Breast epithelium (tissue), 4 donors: ENCODE measurements around the gene IFNL3. TPM values are rescaled to one million over a fixed set of nuclear protein-coding genes. Genes with fewer than 3 reads are reported as not detected.
"Not testable (repeated sequence)": the region's sequence is repeated elsewhere in the genome, so short reads cannot be mapped to it uniquely, and the experiment has no call there.

ENCODE experiments used
- DNase-seq, 2 donors: peaks; one replicate each; pipeline ENCODE4 v3.0.0-alpha.2; 2019; ENCODE audit warnings: low spot score in 2 of 2
- H3K27ac ChIP-seq, 2 donors: fragments of 200-600 bp; sonication (generic) in 1 of 2; one replicate each; pipeline ENCODE4 v1.5.1; 2016 to 2019; ENCODE audit warnings: mild to moderate bottlenecking in 1 of 2
- H3K27me3 ChIP-seq, 2 donors: fragments of 200-600 bp; sonication (generic) in 1 of 2; one replicate each; pipeline versions ENCODE4 v1.5.1 to v1.6.0; 2017 to 2019; ENCODE audit warnings: control low read depth in 1 of 2, mild to moderate bottlenecking in 1 of 2
- H3K36me3 ChIP-seq: fragments of 200-600 bp; one replicate; pipeline ENCODE4 v1.5.1; 2019
- H3K4me1 ChIP-seq, 2 donors: fragments of 200-600 bp; sonication (generic); one replicate each; pipeline ENCODE4 v1.5.1; 2016 to 2019; ENCODE audit warnings: control low read depth in 1 of 2
- H3K4me3 ChIP-seq, 3 donors: fragments of 200-600 bp; sonication (generic); 1 replicate in 2 of 3; 2 replicates in 1 of 3; pipeline ENCODE4 v1.5.1; 2016 to 2019; ENCODE audit warnings: mild to moderate bottlenecking in 3 of 3, moderate library complexity in 2 of 3
- H3K9me3 ChIP-seq, 2 donors: fragments of 200-600 bp; sonication (generic) in 1 of 2; one replicate each; pipeline ENCODE4 v1.5.1; 2016 to 2019; ENCODE audit warnings: control low read depth in 1 of 2
- POLR2A ChIP-seq: fragments of 450-650 bp; IDR thresholded peaks from one replicate; pipeline ENCODE4 v1.6.1; 2016; ENCODE audit warnings: antibody characterized with exemption, mild to moderate bottlenecking, moderate library complexity
- POLR2AphosphoS5 ChIP-seq, 3 donors: sonication (generic); formaldehyde crosslinking; IDR thresholded peaks; one replicate each; pipeline ENCODE4 v1.6.1; 2017; ENCODE audit warnings: antibody characterized with exemption in 3 of 3
- intact Hi-C: fragments of 100-400 bp; cut with DNase I; formaldehyde crosslinking; loops from one replicate; pipeline ENCODE4 v1.15.1; 2023; ENCODE audit warnings: low total_unique reads
- total RNA-seq, 3 donors: library from RNA; depleted of rRNA; stranded (reverse); fragments of >200 nt; gene quantifications; one replicate each; pipeline ENCODE4 v1.1.0, GENCODE V29; 2016
- TF ChIP-seq, protein P1 (sequence below), 3 donors: fragments of 450-650 bp; IDR thresholded peaks; one replicate each; pipeline ENCODE4 v1.5.1; 2016 to 2017; ENCODE audit warnings: antibody characterized with exemption in 3 of 3, mild to moderate bottlenecking in 3 of 3, moderate library complexity in 3 of 3

IFNL3 gene
- total RNA-seq, 3 donors from 2014 or later: not detected

DNA sequence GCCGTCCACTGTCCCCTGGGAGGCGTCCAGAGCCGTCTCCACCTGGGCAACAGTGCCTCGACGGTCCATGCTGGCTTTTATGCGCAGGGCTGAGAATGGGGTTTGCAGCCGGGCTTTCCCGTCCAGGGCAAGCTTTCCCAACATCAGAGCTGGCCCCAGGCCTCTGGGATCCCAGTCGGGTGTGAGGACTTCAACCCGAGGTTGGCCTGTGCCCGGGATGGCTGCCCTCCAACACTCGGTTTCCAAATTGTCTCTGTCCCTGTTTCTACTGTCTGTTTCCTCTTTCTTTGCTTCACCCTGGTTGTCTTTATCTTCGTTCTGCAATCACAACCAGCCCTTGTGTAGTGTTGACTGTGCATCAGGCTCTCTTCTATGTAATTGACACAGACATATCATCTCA, 4.0 kb upstream of the IFNL3 start, which contains the start of gene IFNL4:
Gene IFNL4, minus strand, starts transcription at position 51 of the 400 bp plus-strand sequence.
- H3K27me3 ChIP-seq: peaks cover 4 to 22% of the 10 kb centered on the region in 2 donors
- TF ChIP-seq POLR2A: no peak

DNA sequence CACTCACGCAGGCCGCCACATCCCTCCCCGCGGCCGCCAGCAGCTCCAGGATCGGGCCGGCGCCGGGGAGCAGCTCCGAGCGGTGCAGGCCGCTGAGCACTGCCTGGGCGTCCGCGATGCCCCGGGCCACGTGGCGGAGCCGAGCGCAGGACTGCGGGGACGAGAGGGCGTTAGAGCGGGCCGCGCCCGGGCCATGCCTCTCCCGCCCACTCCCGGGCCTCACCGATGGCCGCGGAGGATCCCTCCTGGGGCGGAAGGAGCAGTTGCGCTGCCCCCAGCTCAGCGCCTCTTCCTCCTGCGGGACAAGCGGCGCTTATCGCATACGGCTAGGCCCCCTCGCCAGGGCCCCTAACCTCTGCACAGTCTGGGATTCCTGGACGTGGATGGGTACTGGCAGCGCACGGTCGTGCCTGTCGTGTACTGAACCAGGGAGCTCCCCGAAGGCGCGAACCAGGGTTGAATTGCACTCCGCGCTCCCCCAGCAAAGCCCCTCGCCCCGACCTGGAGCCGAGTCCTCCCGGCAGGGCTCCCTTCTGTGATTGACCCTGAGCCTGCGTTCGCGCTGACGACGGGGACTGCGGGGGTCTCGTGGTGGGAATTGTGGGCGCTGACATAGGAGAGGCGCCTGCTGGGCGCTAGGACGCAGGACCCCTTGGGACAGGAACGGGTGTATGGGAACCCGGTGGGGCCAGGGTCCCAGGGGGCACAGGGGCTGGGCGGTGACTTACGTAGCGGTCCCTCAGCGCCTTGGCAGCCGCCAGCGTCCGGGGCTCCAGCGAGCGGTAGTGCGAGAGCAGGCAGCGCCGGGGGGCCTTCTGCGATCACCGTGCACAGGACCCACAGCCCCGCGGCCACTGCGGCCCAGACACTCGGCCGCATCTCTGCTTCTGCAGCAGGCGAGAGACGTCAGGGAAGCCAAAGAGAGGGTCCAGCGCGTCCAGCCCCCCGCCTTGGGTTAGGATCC, 3.2 kb upstream of the IFNL3 start:
- Histone ChIP-seq H3K27ac (no peak overlapping the region), H3K9me3 (no peaks in the 10 kb centered on the region), H3K27me3 (peaks cover 4 to 22% of the 10 kb centered on the region in 2 donors), H3K4me3 (peak overlapping the region in 2 of 3 donors; percentile 37 to 58), H3K4me1 (no peaks in the 10 kb centered on the region), H3K36me3 (no peaks in the 10 kb centered on the region)
- intact Hi-C loops: no loop called here
- DNase-seq: no peak
- TF ChIP-seq POLR2A (no peak), POLR2AphosphoS5 (IDR thresholded peaks at IDR 0.05) (no peak)
- TF ChIP-seq, protein P1, sequence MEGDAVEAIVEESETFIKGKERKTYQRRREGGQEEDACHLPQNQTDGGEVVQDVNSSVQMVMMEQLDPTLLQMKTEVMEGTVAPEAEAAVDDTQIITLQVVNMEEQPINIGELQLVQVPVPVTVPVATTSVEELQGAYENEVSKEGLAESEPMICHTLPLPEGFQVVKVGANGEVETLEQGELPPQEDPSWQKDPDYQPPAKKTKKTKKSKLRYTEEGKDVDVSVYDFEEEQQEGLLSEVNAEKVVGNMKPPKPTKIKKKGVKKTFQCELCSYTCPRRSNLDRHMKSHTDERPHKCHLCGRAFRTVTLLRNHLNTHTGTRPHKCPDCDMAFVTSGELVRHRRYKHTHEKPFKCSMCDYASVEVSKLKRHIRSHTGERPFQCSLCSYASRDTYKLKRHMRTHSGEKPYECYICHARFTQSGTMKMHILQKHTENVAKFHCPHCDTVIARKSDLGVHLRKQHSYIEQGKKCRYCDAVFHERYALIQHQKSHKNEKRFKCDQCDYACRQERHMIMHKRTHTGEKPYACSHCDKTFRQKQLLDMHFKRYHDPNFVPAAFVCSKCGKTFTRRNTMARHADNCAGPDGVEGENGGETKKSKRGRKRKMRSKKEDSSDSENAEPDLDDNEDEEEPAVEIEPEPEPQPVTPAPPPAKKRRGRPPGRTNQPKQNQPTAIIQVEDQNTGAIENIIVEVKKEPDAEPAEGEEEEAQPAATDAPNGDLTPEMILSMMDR (IDR thresholded peaks at IDR 0.05): no peak

More for the DNA sequence above, 4.0 kb upstream of the IFNL3 start, which contains the start of gene IFNL4:
- Histone ChIP-seq H3K9me3 (no peaks in the 10 kb centered on the region), H3K36me3 (no peaks in the 10 kb centered on the region), H3K4me3 (peak within 1 kb of the TSS in 2 of 3 donors; percentile 37 to 58), H3K27ac (no peak within 1 kb of the TSS), H3K4me1 (no peaks in the 10 kb centered on the region)
- intact Hi-C loops: loop anchor here (1.0 kb wide), 1 partner anchor 11 kb away; no protein-coding TSS in a partner anchor
- no peak for DNase-seq

DNA sequence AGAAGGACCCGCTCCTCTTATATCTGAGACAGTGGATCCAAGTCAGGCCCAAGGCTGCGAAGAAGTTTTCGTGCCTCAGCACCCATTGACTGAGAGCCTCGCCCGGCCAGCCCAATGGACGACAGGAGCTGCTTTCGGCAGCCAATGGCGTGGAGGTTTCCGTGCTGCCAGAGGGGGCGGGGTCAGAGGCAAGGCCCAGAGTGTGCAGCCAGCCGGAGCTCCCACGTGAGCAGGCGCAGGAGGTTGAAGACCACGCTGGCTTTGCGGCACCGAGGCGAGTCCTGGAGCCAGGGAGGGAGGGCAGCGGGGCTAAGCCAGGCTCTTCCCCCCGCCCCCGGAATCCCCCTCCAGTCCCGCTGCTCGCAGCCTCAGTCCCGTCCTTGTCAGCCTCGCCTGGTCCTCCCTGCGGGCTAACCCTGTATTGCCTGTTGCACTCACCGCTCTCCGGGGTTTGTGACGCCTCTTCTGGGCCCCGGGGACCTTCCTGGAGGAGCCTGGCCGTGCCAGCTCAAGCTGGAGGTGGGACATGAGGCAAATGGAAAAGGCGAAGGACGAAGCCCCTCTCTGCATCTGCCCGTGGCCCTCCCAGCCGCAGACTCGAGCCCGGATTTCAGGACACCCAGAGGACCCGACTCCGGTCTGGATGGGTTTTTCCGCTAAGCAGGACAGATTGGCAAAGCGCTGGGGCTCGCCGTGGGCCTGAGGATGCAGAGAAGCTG, 2.3 kb upstream of the IFNL3 start:
- no peak for DNase-seq
- H3K4me1 ChIP-seq: no peaks in the 10 kb centered on the region
- H3K9me3 ChIP-seq: no peaks in the 10 kb centered on the region
- H3K27ac ChIP-seq: no peak overlapping the region
- TF ChIP-seq POLR2AphosphoS5 (IDR thresholded peaks at IDR 0.05) (no peak), POLR2A (no peak)
- TF ChIP-seq, protein P1 (IDR thresholded peaks at IDR 0.05): no peak
- peak overlapping the region in 2 of 3 donors; percentile 37 to 58 for H3K4me3 ChIP-seq
- peaks cover 4 to 22% of the 10 kb centered on the region in 2 donors for H3K27me3 ChIP-seq
- intact Hi-C loops: no loop called here
- no peaks in the 10 kb centered on the region for H3K36me3 ChIP-seq

DNA sequence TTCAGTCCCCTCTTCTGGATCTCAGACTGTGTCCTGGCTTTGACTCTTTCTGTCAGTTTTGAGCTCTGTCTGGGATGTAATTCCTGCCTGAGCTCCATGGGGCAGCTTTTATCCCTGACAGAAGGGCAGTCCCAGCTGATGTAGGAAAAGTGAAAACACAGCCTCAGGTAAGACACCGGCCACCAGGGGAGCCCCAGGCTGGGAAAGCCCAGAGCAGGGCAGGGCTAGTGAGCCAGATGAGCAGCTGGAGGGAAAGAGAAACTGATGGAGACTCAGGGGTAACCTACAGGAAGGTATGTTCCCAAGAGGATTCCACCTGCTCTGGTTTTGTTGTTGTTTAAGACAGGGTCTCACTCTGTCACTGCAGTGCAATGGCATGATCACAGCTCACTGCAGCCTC, 360 bp upstream of the IFNL3 start:
- H3K4me1 ChIP-seq, H3K9me3 ChIP-seq, intact Hi-C loops, H3K4me3 ChIP-seq, DNase-seq, H3K27ac ChIP-seq, H3K36me3 ChIP-seq: not testable (repeated sequence)
- peaks cover 4 to 22% of the 10 kb centered on the region in 2 donors for H3K27me3 ChIP-seq

DNA sequence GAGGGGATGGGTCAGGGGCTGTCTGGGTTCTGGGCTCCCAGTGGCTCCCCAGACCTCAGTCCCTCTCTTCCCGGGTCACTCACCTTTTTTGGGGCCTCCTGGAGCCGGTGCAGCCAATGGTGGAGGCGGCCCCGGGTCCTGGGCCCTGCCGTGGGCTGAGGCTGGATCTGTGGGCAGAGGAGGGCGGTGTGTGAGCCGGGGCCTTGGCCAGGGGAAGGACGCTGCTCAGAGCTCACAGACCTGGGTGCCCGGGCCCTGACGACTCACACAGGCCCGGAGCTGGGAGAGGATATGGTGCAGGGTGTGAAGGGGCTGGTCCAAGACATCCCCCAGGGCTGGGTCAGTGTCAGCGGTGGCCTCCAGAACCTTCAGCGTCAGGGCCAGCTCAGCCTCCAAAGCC, 1.1 kb downstream of the IFNL3 start:
- H3K4me3 ChIP-seq, H3K4me1 ChIP-seq, intact Hi-C loops, H3K9me3 ChIP-seq, DNase-seq, H3K36me3 ChIP-seq, H3K27ac ChIP-seq: not testable (repeated sequence)
- peaks cover 4 to 18% of the 10 kb centered on the region in 2 donors for H3K27me3 ChIP-seq

DNA sequence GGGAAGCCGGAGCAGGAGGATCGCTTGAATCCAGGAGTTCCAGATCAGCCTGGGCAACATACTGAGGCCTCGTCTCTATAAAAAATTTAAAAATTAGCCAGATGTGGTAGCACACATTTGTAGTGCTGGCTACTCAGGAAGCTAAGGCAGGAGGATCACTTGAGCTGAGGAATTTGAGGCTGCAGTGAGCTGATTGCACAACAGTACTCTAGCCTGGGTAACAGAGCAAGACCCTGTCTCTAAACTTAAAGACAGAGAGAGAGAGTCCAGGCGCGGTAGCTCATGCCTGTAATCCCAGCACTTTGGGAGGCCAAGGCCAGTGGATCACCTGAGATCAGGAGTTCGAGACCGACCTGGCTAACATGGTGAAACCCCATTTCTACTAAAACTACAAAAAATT, 4.4 kb downstream of the IFNL3 start:
- TF ChIP-seq POLR2AphosphoS5 (IDR thresholded peaks at IDR 0.05) (no peak), POLR2A (no peak)
- TF ChIP-seq, protein P1 (IDR thresholded peaks at IDR 0.05): no peak
- DNase-seq: no peak
- H3K27ac ChIP-seq: no peak overlapping the region
- H3K27me3 ChIP-seq: no peaks in the 10 kb centered on the region
- H3K9me3 ChIP-seq: no peaks in the 10 kb centered on the region
- no peaks in the 10 kb centered on the region for H3K36me3 ChIP-seq
- H3K4me3 ChIP-seq: no peak overlapping the region
- intact Hi-C loops: no loop called here
- no peaks in the 10 kb centered on the region for H3K4me1 ChIP-seq
